Chondrocyte (in vitro differentiated cells): ENCODE results near the gene DBNDD2. TPM values are rescaled to one million over a fixed set of nuclear protein-coding genes. Genes with fewer than 3 reads are reported as not detected.

Source experiments
- DNase-seq: peaks from one replicate; pipeline ENCODE4 v3.0.0; 2021; ENCODE audit warnings: mixed read lengths, low spot score
- H3K27ac Mint-ChIP-seq: one replicate; pipeline ENCODE4 v1.8.0; 2021; ENCODE audit warnings: mild to moderate bottlenecking, moderate library complexity, mixed read lengths; ENCODE audit not compliant: unreplicated experiment
- H3K27me3 Mint-ChIP-seq: 2 replicates; pipeline ENCODE4 v1.8.0; 2021; ENCODE audit warnings: low read depth, mixed read lengths
- H3K36me3 Mint-ChIP-seq: 2 replicates; pipeline ENCODE4 v1.8.0; 2021; ENCODE audit warnings: low read depth, mixed read lengths
- H3K4me1 Mint-ChIP-seq: 2 replicates; pipeline ENCODE4 v1.8.0; 2021; ENCODE audit warnings: low read depth, mild to moderate bottlenecking, mixed read lengths
- H3K4me3 Mint-ChIP-seq: one replicate; pipeline ENCODE4 v1.8.0; 2021; ENCODE audit warnings: mild to moderate bottlenecking, moderate library complexity, mixed read lengths; ENCODE audit not compliant: unreplicated experiment
- H3K9me3 Mint-ChIP-seq: 2 replicates; pipeline ENCODE4 v1.8.0; 2021; ENCODE audit warnings: low read depth, mixed read lengths
- total RNA-seq: library from RNA; stranded (reverse); gene quantifications from 3 replicates; pipeline ENCODE4 v1.2.1, GENCODE V29; 2021
- TF ChIP-seq, protein P1 (sequence below): fragments of 200-600 bp; sonication (generic); IDR thresholded peaks from 2 replicates; pipeline ENCODE4 v1.5.0; 2021; ENCODE audit warnings: antibody characterized with exemption, mild to moderate bottlenecking, moderate library complexity

Gene DBNDD2
- total RNA-seq, 1 donor from 2014 or later, result 47.0 TPM

DNA sequence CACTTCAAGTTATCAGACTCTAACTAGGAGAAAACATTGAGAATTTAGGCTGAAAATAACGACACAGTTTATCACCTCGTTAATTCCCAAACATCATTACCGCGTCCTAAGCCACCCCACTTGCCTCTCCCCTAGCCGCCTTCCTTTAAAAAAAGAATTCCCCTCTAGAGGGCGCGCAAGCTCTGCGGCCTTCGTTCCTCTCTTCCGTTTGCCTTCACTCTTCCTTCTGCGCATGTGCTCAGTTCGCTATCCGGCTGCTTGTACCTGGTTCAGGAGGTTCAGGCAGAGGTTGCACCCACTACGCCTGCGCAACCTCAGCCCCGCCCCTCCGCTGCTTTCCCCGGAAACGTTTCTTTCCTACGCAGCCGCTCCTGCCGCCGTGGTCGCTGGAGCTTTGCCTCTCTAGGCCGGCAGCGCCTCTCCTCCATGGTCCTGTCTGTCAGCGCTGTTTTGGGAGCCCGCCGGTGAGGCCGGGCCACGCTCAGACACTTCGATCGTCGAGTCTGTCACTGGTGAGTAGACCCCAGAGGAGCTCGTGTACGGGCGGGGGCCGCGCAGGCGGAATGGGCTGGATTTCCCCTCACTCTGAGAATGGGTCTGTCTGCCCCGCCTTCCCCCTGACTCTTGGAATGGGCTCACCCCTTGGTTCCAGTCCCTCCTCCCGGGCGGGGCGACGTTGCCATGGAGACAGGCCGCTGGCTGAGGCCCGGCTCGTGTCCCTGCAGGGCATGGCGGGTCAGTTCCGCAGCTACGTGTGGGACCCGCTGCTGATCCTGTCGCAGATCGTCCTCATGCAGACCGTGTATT lies 45.1 kb upstream of the DBNDD2 start, which contains the start of gene SYS1:
Gene SYS1 (plus strand): TSS at position 353 of the 807 bp plus-strand sequence. CDS start 376 bp downstream, at position 729.
- no peaks in the 10 kb centered on the region for H3K9me3 Mint-ChIP-seq
- peaks cover 43% of the 10 kb centered on the region for H3K4me1 Mint-ChIP-seq
- peak; percentile 97 for DNase-seq
- TF ChIP-seq, protein P1, sequence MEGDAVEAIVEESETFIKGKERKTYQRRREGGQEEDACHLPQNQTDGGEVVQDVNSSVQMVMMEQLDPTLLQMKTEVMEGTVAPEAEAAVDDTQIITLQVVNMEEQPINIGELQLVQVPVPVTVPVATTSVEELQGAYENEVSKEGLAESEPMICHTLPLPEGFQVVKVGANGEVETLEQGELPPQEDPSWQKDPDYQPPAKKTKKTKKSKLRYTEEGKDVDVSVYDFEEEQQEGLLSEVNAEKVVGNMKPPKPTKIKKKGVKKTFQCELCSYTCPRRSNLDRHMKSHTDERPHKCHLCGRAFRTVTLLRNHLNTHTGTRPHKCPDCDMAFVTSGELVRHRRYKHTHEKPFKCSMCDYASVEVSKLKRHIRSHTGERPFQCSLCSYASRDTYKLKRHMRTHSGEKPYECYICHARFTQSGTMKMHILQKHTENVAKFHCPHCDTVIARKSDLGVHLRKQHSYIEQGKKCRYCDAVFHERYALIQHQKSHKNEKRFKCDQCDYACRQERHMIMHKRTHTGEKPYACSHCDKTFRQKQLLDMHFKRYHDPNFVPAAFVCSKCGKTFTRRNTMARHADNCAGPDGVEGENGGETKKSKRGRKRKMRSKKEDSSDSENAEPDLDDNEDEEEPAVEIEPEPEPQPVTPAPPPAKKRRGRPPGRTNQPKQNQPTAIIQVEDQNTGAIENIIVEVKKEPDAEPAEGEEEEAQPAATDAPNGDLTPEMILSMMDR, result peak; percentile 95
- peaks cover 9% of the 10 kb centered on the region for H3K36me3 Mint-ChIP-seq
- peak within 1 kb of the TSS; percentile 99 for H3K27ac Mint-ChIP-seq
- H3K27me3 Mint-ChIP-seq, result no peaks in the 10 kb centered on the region
- H3K4me3 Mint-ChIP-seq, result peak within 1 kb of the TSS; percentile 98

DNA sequence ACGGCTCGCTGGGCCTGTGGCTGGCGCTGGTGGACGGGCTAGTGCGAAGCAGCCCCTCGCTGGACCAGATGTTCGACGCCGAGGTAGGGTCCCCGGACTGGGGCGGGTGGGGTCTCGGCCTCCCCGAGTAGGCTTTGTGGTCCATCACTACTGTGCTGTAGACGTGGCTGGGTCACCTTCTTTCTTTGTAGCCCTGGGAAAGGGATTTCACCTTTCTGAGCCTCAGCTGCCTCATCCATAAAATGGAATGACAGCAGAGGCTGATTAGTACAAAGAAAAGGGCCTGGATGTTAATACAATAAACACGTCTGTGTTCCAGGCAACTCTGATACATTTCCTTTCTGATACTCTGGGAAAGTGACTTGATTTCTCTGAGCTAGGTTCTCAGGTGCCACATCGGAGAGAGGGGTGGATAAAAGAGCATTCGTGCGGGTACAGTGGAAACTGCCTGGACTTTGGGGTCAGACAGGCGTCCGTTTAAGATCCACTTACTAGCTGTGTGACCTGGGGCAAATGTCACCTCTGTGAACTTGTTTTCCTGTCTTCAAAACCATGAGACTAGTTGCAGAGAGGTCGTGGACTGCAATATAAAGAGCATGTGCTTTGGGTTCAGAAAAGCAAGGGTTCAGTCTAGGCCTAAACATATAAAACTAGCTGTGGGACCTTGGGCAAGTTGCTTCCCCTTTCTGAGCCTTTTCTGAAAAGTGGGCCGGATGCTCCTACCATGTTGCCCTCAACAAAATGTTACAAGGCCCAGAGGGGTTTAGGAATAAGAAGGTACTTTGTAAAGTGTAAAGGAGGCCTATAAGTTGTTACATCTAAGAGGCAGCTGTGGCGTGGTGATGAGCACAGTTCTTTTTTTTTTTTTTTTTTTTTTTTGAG lies 44.2 kb upstream of the DBNDD2 start:
- DNase-seq, result no peak
- Mint-ChIP-seq H3K9me3 (no peaks in the 10 kb centered on the region), H3K27me3 (no peaks in the 10 kb centered on the region), H3K36me3 (peaks cover 13% of the 10 kb centered on the region), H3K4me1 (peaks cover 35% of the 10 kb centered on the region), H3K4me3 (peak overlapping the region; percentile 98), H3K27ac (peak overlapping the region; percentile 99)
- TF ChIP-seq, protein P1, result no peak

DNA sequence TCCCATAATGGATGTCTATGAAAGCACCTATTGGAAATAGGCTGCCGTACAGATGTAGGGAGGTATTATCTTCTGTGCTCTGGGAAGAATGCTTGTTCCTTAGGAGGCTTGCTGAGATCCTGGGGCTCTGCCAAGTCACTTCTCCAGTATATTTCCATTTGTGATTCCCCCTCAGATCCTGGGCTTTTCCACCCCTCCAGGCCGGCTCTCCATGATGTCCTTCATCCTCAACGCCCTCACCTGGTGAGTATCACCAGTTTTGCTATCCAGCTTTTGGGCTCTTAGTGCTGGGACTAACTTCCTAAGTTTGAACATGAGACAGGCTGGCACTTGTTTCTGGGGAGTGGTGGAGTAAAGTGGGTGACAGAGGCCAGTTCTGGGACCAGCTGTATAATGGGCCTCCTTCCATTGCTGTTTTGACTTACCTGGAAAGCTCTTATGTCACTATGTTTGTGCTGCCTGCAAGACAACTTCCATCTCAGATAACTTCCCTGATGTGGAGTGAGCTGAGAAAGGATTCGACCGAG lies 42.6 kb upstream of the DBNDD2 start:
- Mint-ChIP-seq H3K9me3 (no peaks in the 10 kb centered on the region), H3K36me3 (peaks cover 13% of the 10 kb centered on the region), H3K27ac (no peak overlapping the region), H3K4me1 (peaks cover 20% of the 10 kb centered on the region), H3K27me3 (no peaks in the 10 kb centered on the region), H3K4me3 (no peak overlapping the region)
- TF ChIP-seq, protein P1, result no peak
- DNase-seq, result no peak

DNA sequence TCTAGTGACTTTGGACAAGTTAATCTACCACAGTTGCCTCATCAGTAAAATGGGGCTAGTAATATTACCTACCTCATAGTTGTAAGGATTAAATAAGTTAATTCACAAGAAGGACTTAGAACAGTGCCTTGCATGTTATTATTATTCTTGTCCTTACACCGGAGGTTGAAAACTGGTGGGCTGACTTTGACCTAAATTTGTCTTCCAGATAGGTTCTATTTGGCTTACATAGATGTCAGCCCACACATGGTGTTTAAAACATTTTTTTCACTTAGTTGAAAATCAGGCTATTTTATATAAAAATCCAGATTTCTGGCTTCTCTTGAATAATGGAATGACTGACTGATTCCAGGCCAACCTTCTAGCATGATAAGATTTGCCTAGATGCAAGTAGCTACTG lies 41.9 kb upstream of the DBNDD2 start:
- Mint-ChIP-seq H3K27me3 (no peaks in the 10 kb centered on the region), H3K36me3 (peaks cover 13% of the 10 kb centered on the region), H3K4me1 (peaks cover 20% of the 10 kb centered on the region), H3K9me3 (no peaks in the 10 kb centered on the region), H3K4me3 (no peak overlapping the region), H3K27ac (no peak overlapping the region)
- TF ChIP-seq, protein P1, result no peak
- no peak for DNase-seq

DNA sequence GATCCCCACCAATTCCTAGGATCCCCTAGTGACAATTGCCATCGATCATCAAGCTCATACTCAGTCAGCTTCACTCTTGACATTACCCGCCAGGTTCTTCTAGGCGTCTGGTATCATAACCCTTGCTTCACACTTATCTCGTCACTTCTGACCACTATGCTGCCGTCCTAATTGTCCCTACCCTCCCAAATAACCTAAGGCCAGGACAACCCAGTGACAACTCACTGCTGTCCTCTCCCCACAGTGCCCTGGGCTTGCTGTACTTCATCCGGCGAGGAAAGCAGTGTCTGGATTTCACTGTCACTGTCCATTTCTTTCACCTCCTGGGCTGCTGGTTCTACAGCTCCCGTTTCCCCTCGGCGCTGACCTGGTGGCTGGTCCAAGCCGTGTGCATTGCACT lies 41.5 kb upstream of the DBNDD2 start:
- peaks cover 13% of the 10 kb centered on the region for H3K36me3 Mint-ChIP-seq
- no peaks in the 10 kb centered on the region for H3K9me3 Mint-ChIP-seq
- no peak overlapping the region for H3K4me3 Mint-ChIP-seq
- peaks cover 20% of the 10 kb centered on the region for H3K4me1 Mint-ChIP-seq
- no peak for DNase-seq
- no peak overlapping the region for H3K27ac Mint-ChIP-seq
- H3K27me3 Mint-ChIP-seq, result no peaks in the 10 kb centered on the region
- TF ChIP-seq, protein P1, result no peak
